ENCODE measurements around the gene ZNF774. TPM values are rescaled to one million over a fixed set of nuclear protein-coding genes. Genes with fewer than 3 reads are reported as not detected.

The ZNF774 gene
- total and polyA plus RNA-seq, 5 experiments from 2014 or later: 0.13 to 1.5 (median 0.65) TPM; not detected in 1

DNA sequence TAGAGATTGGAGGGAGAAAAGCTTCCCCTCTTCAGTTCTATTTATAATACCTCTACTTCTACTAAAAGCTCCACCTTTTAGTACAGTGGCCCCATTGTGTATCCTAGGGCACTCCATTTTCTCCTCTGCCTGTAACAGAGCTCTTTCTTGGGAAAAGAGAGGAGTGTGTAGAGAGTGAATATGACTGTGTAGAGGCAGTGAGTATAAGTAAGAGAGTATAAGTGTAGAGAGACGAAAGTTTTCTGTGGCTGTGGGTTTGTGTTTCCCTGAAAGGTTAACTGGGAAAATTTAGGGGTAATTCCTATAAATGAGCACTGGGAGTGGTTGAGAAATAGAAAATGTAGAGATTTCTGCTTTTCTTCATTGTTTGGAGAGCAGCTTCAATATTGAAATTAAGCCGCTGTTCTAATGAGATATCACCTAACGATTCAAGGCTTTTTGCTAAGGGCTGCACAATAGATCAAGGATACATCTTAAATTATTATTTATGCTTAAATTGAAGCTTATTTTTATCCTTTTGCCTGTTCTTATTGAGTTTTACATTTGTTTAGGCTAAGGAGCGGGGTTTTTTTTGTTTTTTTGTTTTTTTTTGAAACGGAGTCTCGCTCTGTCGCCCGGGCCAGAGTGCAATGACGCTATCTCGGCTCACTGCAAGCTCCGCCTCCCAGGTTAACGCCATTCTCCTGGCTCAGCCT is 42.8 kb downstream of the ZNF774 start:
- Mint-ChIP-seq H3K9me3 (no peaks in the 10 kb centered on the region), H3K4me1 (peaks cover 30 to 85% (median 71%) of the 10 kb centered on the region in 4 donors), H3K36me3 (peaks cover 5 to 49% (median 14%) of the 10 kb centered on the region in 3 donors), H3K27ac (peak overlapping the region in 5 of 10 donors; percentile 2 to 73 (median 52)), H3K4me3 (peak overlapping the region in 1 of 10 donors; percentile 9), H3K27me3 (no peaks in the 10 kb centered on the region)
- no peak for DNase-seq
- POLR2A ChIA-PET: interaction anchor here (1.3 kb wide), 1 partner anchor 17 kb away, joined by 3 read pairs; no protein-coding TSS in a partner anchor
- ATAC-seq: no peak

DNA sequence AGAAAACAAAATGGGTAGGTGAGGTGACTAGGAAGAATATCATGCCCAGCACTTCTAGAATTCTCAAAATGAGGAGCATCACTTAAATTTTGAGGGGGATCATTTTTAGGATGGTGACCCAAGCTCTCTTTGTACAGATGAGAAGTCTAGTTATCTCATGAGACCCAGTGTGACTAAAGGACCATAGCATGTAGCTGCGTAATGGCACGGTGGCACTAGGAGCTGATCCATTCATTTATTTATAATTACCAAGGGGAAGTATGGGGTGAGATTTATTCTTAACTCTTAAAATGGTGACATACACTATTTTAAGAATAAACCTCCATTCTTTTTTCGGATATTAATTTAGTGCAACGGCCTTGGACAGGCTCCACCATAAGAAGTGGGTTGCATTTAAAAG is 44.2 kb downstream of the ZNF774 start:
- POLR2A ChIA-PET: interaction anchor here (0.6 to 1.0 kb wide), 2 partner anchors 9 to 84 kb away, joined by 3 to 4 read pairs; partner anchors contain the start of gene IQGAP1
- DNase-seq: no peak
- no peaks in the 10 kb centered on the region for H3K9me3 Mint-ChIP-seq
- no peak for ATAC-seq
- peaks cover 24 to 85% (median 71%) of the 10 kb centered on the region in 4 donors for H3K4me1 Mint-ChIP-seq
- H3K27me3 Mint-ChIP-seq: no peaks in the 10 kb centered on the region
- no peak overlapping the region for H3K4me3 Mint-ChIP-seq
- H3K36me3 Mint-ChIP-seq: peaks cover 5 to 38% (median 12%) of the 10 kb centered on the region in 3 donors
- peak overlapping the region in 8 of 10 donors; percentile 2 to 79 (median 45) for H3K27ac Mint-ChIP-seq

DNA sequence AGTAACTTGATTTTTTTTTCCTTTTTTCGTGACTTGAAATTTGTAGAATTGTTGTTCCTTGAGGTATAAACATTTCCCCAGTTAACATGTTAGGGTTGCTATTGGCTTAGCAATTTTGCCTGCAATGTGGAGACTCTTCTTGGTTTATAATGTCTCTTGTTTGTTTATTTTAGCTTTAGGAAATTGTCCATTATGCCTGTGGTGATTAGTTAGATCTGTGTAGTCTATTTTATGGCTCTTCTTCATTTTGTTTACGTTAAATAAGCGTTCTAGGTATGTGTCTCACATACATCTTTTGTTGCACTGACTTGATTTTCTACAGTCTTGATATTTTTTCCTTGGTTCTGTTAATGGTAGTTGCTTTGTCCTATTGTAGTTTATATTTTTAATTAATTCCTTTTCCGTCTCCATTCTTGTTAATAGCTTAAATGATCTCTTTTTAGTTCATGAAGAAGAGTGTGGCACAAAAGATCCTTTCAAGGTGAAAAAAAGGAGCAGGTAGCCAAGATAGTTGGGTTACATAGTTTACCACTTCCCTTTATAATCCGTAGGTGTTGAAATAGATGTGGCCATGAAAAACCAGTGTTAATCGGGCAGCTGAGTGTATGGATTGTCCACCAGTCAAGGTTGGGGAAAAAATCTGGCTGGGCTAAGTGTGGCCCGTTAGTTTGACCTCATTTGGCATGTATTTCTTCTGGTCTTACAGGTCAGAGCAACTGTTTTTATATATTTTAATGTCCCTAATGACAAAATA is 48.1 kb downstream of the ZNF774 start:
- ATAC-seq: peak; percentile 26 to 29
- no peaks in the 10 kb centered on the region for H3K27me3 Mint-ChIP-seq
- POLR2A ChIA-PET: interaction anchor here (0.6 to 4.8 kb wide), 7 partner anchors 9 to 108 kb away, joined by 3 to 40 read pairs (median 4); partner anchors contain the start of gene IQGAP1
- H3K9me3 Mint-ChIP-seq: no peaks in the 10 kb centered on the region
- peak overlapping the region; percentile 96 to 99 (median 98) for H3K27ac Mint-ChIP-seq
- H3K4me3 Mint-ChIP-seq: peak overlapping the region; percentile 50 to 85 (median 78)
- H3K36me3 Mint-ChIP-seq: peaks cover 0 to 12% (median 5%) of the 10 kb centered on the region in 3 donors
- peaks cover 20 to 85% (median 61%) of the 10 kb centered on the region in 4 donors for H3K4me1 Mint-ChIP-seq
- peak in 1 of 10 donors; percentile 32 for DNase-seq

DNA sequence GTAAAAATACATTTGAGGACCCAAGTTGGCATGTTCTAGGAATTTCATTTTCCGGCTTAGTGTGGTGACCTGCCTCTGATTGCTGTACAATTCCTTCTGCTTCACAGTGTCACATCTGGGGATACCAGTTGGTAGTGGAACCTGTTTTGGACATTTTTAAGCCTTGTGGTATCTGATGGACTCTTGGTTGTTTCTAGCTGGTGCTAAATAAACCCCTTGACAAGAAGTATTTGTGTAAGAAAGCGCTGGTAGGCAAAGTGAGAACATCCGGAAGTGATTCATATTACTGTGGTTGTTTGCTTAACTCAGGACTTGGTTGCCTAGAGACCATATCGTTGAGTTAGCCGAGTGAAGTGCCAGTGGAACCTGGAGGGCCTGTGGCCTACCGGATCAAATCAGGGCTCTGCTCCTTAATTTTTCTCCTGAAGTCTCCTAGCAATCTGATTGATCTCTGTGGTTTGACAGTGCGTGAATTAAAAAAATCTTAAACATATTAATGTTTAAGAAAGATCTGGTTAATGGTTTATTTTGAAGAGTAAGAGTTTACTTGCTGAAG is 48.8 kb downstream of the ZNF774 start:
- H3K9me3 Mint-ChIP-seq: no peaks in the 10 kb centered on the region
- POLR2A ChIA-PET: interaction anchor here (0.6 to 4.8 kb wide), 6 partner anchors 10 to 107 kb away, joined by 3 to 40 read pairs (median 4); partner anchors contain the start of gene IQGAP1
- peak overlapping the region; percentile 50 to 85 (median 78) for H3K4me3 Mint-ChIP-seq
- no peaks in the 10 kb centered on the region for H3K27me3 Mint-ChIP-seq
- H3K36me3 Mint-ChIP-seq: peaks cover 0 to 9% (median 5%) of the 10 kb centered on the region in 3 donors
- peak; percentile 28 to 91 (median 74) for DNase-seq
- H3K4me1 Mint-ChIP-seq: peaks cover 16 to 87% (median 61%) of the 10 kb centered on the region in 4 donors
- H3K27ac Mint-ChIP-seq: peak overlapping the region; percentile 96 to 99 (median 98)
- peak; percentile 91 to 99 for ATAC-seq

DNA sequence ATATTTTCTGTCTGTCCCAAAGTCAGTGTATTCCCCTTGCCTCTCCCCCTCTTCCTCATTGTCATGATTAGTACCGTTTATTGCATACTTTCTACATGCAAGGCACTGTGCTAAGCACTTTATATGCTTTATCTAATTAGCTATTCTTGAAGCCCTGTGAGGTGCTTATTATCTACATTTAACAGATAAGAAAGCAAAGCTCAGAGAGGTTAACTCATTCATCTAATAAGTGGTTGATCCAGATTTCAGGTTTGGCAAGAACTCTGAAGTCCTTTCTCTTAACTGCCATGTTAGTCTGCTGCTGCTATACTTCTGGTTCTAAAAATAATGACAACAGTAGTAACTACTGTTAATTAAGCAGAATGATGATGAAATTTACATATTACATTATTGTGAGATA is 49.4 kb downstream of the ZNF774 start:
- POLR2A ChIA-PET: interaction anchor here (1.1 to 4.8 kb wide), 3 partner anchors 10 to 13 kb away, joined by 3 to 40 read pairs (median 5); partner anchors contain the start of gene IQGAP1
- Mint-ChIP-seq H3K4me1 (peaks cover 14 to 86% (median 62%) of the 10 kb centered on the region in 4 donors), H3K27me3 (no peaks in the 10 kb centered on the region), H3K4me3 (peak overlapping the region; percentile 25 to 85 (median 78)), H3K36me3 (peaks cover 0 to 4% (median 2%) of the 10 kb centered on the region in 3 donors), H3K27ac (peak overlapping the region; percentile 96 to 99 (median 98)), H3K9me3 (no peaks in the 10 kb centered on the region)
- peak in 1 of 2 donors; percentile 8 for ATAC-seq
- DNase-seq: no peak

DNA sequence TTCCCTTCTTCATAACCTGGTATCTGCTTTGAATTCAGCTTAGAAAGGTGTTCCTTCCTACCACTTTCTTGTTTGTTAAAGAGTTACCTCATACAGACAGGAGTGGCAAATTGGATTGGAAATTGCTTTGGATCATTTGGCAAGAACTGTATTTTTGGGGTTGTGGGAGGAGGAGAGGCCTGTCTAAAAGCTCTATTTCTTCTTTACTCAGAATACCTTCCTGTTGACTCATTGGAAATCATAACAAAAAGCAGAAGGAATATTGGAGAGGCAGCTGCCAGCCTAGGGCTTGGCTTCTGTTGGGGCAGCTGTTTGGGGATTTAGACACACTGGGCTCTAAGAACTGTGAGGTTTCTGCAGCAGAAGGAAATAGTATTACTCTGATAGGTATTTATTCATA is 50.1 kb downstream of the ZNF774 start:
- DNase-seq (no peak), ATAC-seq (no peak)
- Mint-ChIP-seq H3K4me3 (peak overlapping the region in 9 of 10 donors; percentile 4 to 85 (median 50)), H3K27ac (peak overlapping the region; percentile 96 to 99 (median 98)), H3K36me3 (peaks cover 0 to 4% (median 2%) of the 10 kb centered on the region in 3 donors), H3K9me3 (no peaks in the 10 kb centered on the region), H3K4me1 (peaks cover 14 to 86% (median 66%) of the 10 kb centered on the region in 4 donors), H3K27me3 (no peaks in the 10 kb centered on the region)
- POLR2A ChIA-PET: interaction anchor here (1.1 to 4.8 kb wide), 3 partner anchors 9 to 14 kb away, joined by 3 to 40 read pairs (median 5); partner anchors contain the start of gene IQGAP1

DNA sequence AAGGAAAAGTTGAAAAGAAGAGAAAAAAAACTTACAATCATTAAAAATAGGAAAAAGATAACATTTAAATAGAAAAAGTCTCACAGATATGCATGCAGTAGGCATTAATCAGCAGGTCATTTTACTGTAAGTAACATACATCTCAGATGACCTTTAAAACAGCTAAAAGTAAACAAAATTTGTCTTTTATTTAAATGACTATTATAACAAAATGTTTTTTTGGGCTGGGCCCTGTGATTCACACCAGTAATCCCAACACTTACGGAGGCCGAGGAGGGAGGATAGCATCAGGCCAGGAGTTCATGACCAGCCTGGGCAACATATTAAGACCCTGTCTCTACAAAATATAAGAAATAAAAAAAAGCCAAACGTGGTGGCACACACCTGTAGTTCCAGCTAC is 50.7 kb downstream of the ZNF774 start:
- peak overlapping the region; percentile 96 to 99 (median 98) for H3K27ac Mint-ChIP-seq
- peaks cover 0 to 4% (median 2%) of the 10 kb centered on the region in 3 donors for H3K36me3 Mint-ChIP-seq
- no peak for DNase-seq
- no peaks in the 10 kb centered on the region for H3K27me3 Mint-ChIP-seq
- no peaks in the 10 kb centered on the region for H3K9me3 Mint-ChIP-seq
- H3K4me1 Mint-ChIP-seq: peaks cover 15 to 91% (median 70%) of the 10 kb centered on the region in 4 donors
- no peak overlapping the region for H3K4me3 Mint-ChIP-seq
- POLR2A ChIA-PET: interaction anchor here (4.8 kb wide), 1 partner anchor 14 kb away, joined by 40 read pairs; the partner anchor contains the start of gene IQGAP1
- no peak for ATAC-seq

DNA sequence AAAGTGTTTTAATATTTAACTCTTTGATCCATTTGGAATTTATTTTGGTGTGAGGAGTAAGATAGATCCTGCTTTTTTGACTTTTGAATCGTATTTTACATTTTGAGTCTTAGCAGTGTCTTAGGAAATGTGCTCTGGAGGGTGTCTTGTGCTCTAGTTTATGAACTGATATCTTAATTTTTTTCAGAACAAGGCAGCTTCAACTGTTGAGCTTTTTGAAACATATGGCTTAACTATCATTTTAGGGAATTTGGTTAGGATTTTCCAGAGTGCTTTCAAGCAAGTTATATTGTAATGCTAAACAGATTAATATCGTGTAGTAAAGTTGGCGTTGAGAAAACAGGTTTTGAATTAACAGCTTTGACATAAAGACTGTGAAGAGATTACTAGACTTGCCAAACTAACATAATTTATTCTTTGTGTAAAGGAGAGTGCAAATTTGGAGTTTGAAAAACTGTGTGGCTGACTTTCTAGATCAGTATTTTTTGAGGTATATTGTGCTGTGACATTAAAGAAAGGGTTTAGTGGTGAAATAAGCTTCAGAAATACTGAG is 53.0 kb downstream of the ZNF774 start:
- ATAC-seq (no peak), DNase-seq (no peak)
- Mint-ChIP-seq H3K27ac (peak overlapping the region in 8 of 10 donors; percentile 3 to 84 (median 41)), H3K9me3 (peaks cover 0 to 10% (median 0%) of the 10 kb centered on the region in 9 donors), H3K36me3 (peaks cover 3 to 12% (median 9%) of the 10 kb centered on the region in 3 donors), H3K4me3 (peak overlapping the region in 1 of 10 donors; percentile 15), H3K4me1 (peaks cover 22 to 93% (median 74%) of the 10 kb centered on the region in 4 donors), H3K27me3 (no peaks in the 10 kb centered on the region)
- POLR2A ChIA-PET: interaction anchor here (0.5 to 0.7 kb wide), 2 partner anchors 43 to 75 kb away, joined by 4 read pairs; no protein-coding TSS in a partner anchor

DNA sequence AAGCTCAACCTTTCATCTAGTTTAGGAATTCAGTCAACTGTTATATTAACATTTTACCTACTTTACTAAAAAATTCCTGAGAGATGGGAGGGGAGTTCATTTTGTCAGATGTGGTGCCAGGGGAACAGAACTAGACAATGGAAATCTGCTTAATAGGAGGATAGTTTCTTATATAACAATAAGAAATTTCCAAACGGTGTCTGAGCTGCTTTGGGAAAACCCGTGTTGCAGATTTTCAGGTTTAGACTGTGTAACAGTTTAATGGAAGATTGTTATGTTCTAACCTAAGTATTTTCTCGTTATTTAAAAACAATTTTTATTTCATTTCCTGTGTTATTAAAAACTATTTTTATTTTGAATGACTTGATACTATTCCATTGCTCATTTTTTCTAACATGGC is 55.3 kb downstream of the ZNF774 start:
- Mint-ChIP-seq H3K9me3 (peaks cover 0 to 10% (median 0%) of the 10 kb centered on the region in 9 donors), H3K4me1 (peaks cover 17 to 88% (median 68%) of the 10 kb centered on the region in 4 donors), H3K4me3 (peak overlapping the region in 2 of 10 donors; percentile 24 to 74), H3K36me3 (peaks cover 3 to 16% (median 12%) of the 10 kb centered on the region in 3 donors), H3K27ac (peak overlapping the region in 4 of 10 donors; percentile 1 to 84 (median 58)), H3K27me3 (no peaks in the 10 kb centered on the region)
- POLR2A ChIA-PET: interaction anchor here (1.1 to 1.3 kb wide), 2 partner anchors 15 to 19 kb away, joined by 3 to 4 read pairs; partner anchors contain the start of gene IQGAP1
- DNase-seq (no peak), ATAC-seq (no peak)

DNA sequence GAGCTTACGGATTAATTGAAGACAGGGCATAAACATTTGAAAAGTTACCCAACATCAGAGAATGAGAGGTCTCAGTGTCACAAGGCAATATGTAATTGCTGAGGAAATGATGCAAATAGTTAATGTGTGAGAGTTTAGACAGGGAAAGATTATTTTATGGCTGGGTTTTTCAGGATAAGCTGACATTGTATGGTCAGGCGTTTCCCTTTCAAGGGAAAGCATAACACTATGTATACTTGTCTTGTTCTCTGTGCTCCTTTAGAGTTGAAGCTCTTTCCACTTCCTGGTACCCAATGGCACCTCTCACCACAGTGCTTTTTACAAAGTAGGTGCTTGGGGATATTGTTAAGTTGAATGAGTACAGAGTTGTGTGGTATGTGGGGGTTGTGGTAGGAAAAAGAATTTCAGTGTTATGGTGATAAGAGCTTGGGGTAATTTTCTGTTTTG is 55.8 kb downstream of the ZNF774 start:
- peak overlapping the region in 9 of 10 donors; percentile 16 to 74 (median 54) for H3K4me3 Mint-ChIP-seq
- POLR2A ChIA-PET: interaction anchor here (1.1 to 1.3 kb wide), 2 partner anchors 15 to 20 kb away, joined by 3 to 4 read pairs; partner anchors contain the start of gene IQGAP1
- no peaks in the 10 kb centered on the region for H3K27me3 Mint-ChIP-seq
- peak; percentile 78 to 82 for ATAC-seq
- peaks cover 0 to 10% (median 0%) of the 10 kb centered on the region in 9 donors for H3K9me3 Mint-ChIP-seq
- peaks cover 3 to 16% (median 12%) of the 10 kb centered on the region in 3 donors for H3K36me3 Mint-ChIP-seq
- H3K4me1 Mint-ChIP-seq: peaks cover 22 to 88% (median 70%) of the 10 kb centered on the region in 4 donors
- peak overlapping the region; percentile 24 to 84 (median 71) for H3K27ac Mint-ChIP-seq
- peak in 4 of 10 donors; percentile 8 to 58 (median 48) for DNase-seq

DNA sequence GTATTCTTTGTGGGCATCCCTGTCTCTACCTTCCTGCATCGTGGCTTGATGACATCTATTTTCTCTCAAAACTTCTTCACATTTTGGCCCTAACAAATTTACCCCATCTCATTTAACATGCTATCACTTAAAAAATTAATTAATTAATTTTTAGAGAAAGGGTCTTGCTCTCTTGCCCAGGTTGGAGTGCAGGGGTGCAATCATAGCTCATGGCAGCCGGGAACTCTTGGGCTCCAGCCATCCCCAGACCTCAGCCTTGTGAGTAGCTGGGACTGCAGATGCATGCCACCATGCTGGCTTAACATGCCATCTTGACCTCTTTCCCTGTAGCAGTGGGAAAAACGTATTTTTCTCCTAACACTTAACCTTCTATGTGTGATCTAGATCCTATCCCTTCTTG is 56.6 kb downstream of the ZNF774 start:
- H3K27ac Mint-ChIP-seq: peak overlapping the region in 4 of 10 donors; percentile 29 to 84 (median 75)
- ATAC-seq: no peak

More for the DNA sequence above, 56.6 kb downstream of the ZNF774 start:
- Mint-ChIP-seq H3K27me3 (no peaks in the 10 kb centered on the region), H3K36me3 (peaks cover 3 to 14% (median 12%) of the 10 kb centered on the region in 3 donors), H3K9me3 (peaks cover 0 to 10% (median 0%) of the 10 kb centered on the region in 9 donors), H3K4me1 (peaks cover 29 to 90% (median 76%) of the 10 kb centered on the region in 4 donors), H3K4me3 (peak overlapping the region in 6 of 10 donors; percentile 5 to 52 (median 30))
- no peak for DNase-seq
- POLR2A ChIA-PET: no interaction called here

Data from naive thymus-derived CD8-positive, alpha-beta T cell (primary cell).